ENCODE data around the gene RPGRIP1.

DNA sequence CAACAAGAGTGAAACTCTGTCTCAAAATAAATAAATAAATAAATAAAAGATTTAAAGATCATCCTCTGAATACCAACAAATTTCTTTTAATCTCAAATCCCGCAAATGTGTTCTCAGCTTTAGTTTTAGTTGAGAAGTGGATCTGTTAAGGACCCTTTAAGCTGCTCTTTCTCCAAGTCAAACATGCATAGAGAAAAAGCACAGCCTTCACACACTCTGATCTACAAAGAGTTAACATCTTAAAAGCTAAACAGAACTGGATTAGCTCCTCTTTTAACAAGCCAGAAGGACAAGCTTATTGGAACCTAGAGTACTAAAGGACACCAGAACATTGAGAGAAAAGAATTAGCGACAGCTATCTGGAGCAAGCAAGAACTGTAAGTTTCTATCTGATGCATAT, at the start of gene RPGRIP1:
- TF ChIP-seq CTCF (IDR thresholded peaks at IDR 0.05): no peak
- no peak for TF ChIP-seq POLR2AphosphoS5 (IDR thresholded peaks at IDR 0.05)
- no peak for TF ChIP-seq POLR2A (IDR thresholded peaks at IDR 0.05)

All from breast epithelium (tissue), 3 donors.